SU-DHL-6 (cell line): Measurements from ENCODE around the gene GLYATL1.

Experiments
- H2AFZ ChIP-seq: fragments of 200-600 bp; sonication (generic); 2 replicates; pipeline ENCODE4 v1.6.1; 2014; ENCODE audit warnings: low read depth, mild to moderate bottlenecking, moderate library complexity, mixed read lengths, antibody characterized with exemption, low read length; ENCODE audit not compliant: severe bottlenecking
- H3F3A ChIP-seq: fragments of 200-600 bp; shearing (Covaris generic); 2 replicates; pipeline ENCODE4 v1.6.0; 2016; ENCODE audit warnings: antibody characterized with exemption, mild to moderate bottlenecking; ENCODE audit not compliant: insufficient read depth
- H3K27ac ChIP-seq: fragments of 200-600 bp; sonication (generic); 2 replicates; pipeline ENCODE4 v1.5.1; 2016; ENCODE audit warnings: low read depth, mild to moderate bottlenecking, low read length, moderate library complexity, mixed read lengths
- H3K27me3 ChIP-seq: fragments of 200-600 bp; sonication (generic), shearing (Covaris generic); 2 replicates; pipeline ENCODE4 v1.6.0; 2014; ENCODE audit warnings: mild to moderate bottlenecking, low read length
- H3K36me3 ChIP-seq: fragments of 200-600 bp; sonication (generic); 2 replicates; pipeline ENCODE4 v1.6.1; 2014; ENCODE audit warnings: mild to moderate bottlenecking, low read length, mixed read lengths
- H3K4me2 ChIP-seq: fragments of 300-600, 200-600 bp; shearing (Covaris generic), sonication (generic); 2 replicates; pipeline ENCODE4 v1.6.0; 2014; ENCODE audit warnings: low read length, low read depth, mild to moderate bottlenecking; ENCODE audit not compliant: poor library complexity, severe bottlenecking
- H3K4me3 ChIP-seq: fragments of 200-600 bp; sonication (generic); 2 replicates; pipeline ENCODE4 v1.5.1; 2014; ENCODE audit warnings: antibody characterized with exemption, low read length, mild to moderate bottlenecking, mixed read lengths; ENCODE audit not compliant: insufficient read depth, poor library complexity, severe bottlenecking
- H3K79me2 ChIP-seq: fragments of 200-600 bp; sonication (generic); 2 replicates; pipeline ENCODE4 v1.6.1; 2014; ENCODE audit warnings: mild to moderate bottlenecking, low read length, moderate library complexity; ENCODE audit not compliant: insufficient read depth
- H3K9ac ChIP-seq: fragments of 200-600 bp; sonication (generic); 2 replicates; pipeline ENCODE4 v1.7.0; 2014; ENCODE audit warnings: mild to moderate bottlenecking, low read length
- H3K9me2 ChIP-seq: fragments of 200-600 bp; sonication (generic); replicated peaks from 2 replicates; pipeline ENCODE4 v1.6.1; 2014; ENCODE audit warnings: low read length; ENCODE audit not compliant: insufficient read depth
- H3K9me3 ChIP-seq: fragments of 200-600 bp; sonication (generic); 2 replicates; pipeline ENCODE4 v1.6.1; 2014; ENCODE audit warnings: low read length, mixed read lengths; ENCODE audit not compliant: insufficient read depth
- H4K20me1 ChIP-seq: fragments of 200-600 bp; sonication (generic); 2 replicates; pipeline ENCODE4 v1.6.1; 2014; ENCODE audit warnings: low read depth, mild to moderate bottlenecking, antibody characterized with exemption, low read length, moderate library complexity, mixed read lengths
- EZH2phosphoT487 ChIP-seq: fragments of 200-600 bp; sonication (generic), shearing (Covaris generic); conservative IDR thresholded peaks from 2 replicates; pipeline ENCODE4 v1.6.1; 2018; ENCODE audit warnings: mild to moderate bottlenecking, antibody characterized with exemption, low read length, moderate library complexity, mixed read lengths
- TF ChIP-seq, protein P1 (sequence below): fragments of 200-600 bp; sonication (generic); IDR thresholded peaks from one replicate; pipeline ENCODE4 v1.5.1; 2017; ENCODE audit warnings: antibody characterized with exemption, mild to moderate bottlenecking, low read length, moderate library complexity; ENCODE audit not compliant: insufficient read depth, poor library complexity, severe bottlenecking

The GLYATL1 gene

DNA sequence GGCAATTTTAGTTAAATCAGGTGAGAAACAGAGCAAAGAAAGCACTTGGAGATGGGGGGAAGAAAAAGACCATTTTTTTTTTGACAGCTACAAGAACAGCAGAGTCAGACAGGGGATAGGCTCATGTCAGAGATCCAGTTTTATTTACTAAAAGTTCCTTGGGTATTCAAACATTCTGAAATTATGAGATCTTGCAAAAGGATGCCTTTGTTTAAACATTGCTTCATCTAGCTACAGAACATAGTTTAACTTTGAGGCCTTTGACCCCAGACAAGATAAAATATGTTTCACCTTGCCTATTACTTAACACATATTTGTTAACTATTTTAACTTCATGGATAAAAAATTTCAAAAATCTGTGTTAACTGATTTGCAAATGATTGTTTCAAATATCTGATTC is 6.4 kb downstream of the GLYATL1 start:
- Histone ChIP-seq H3K9me2 (no peaks in the 10 kb centered on the region), H3K9me3 (no peaks in the 10 kb centered on the region), H4K20me1 (no peaks in the 10 kb centered on the region), H2AFZ (no peak overlapping the region), H3K36me3 (no peaks in the 10 kb centered on the region), H3F3A (no peaks in the 10 kb centered on the region), H3K4me2 (no peak overlapping the region), H3K9ac (no peak overlapping the region), H3K4me3 (no peak overlapping the region), H3K27me3 (no peaks in the 10 kb centered on the region), H3K79me2 (no peaks in the 10 kb centered on the region), H3K27ac (no peak overlapping the region)
- TF ChIP-seq, protein P1, sequence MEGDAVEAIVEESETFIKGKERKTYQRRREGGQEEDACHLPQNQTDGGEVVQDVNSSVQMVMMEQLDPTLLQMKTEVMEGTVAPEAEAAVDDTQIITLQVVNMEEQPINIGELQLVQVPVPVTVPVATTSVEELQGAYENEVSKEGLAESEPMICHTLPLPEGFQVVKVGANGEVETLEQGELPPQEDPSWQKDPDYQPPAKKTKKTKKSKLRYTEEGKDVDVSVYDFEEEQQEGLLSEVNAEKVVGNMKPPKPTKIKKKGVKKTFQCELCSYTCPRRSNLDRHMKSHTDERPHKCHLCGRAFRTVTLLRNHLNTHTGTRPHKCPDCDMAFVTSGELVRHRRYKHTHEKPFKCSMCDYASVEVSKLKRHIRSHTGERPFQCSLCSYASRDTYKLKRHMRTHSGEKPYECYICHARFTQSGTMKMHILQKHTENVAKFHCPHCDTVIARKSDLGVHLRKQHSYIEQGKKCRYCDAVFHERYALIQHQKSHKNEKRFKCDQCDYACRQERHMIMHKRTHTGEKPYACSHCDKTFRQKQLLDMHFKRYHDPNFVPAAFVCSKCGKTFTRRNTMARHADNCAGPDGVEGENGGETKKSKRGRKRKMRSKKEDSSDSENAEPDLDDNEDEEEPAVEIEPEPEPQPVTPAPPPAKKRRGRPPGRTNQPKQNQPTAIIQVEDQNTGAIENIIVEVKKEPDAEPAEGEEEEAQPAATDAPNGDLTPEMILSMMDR = no peak
- TF ChIP-seq EZH2phosphoT487 = no peak

DNA sequence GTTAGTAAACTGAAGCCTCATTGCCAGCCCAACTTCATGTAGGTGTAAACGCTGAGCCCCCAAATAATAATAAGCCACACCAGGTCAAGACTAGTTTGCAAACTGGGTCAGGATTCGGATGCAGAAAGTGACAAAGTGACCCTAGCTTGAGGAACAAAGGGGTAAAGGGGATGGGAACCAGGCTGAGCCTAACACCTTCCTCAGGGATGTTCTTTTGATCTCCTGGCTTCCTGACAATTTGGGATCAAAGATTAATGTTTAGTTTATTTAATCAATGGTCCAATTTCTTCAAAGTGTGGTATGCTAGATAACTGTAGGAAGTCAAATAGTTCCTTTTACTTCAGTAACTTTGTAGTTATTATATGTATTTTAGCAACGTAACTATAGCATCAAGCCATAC is 9.9 kb downstream of the GLYATL1 start:
- no peak for TF ChIP-seq EZH2phosphoT487
- Histone ChIP-seq H2AFZ (no peak overlapping the region), H3K27me3 (no peaks in the 10 kb centered on the region), H3K79me2 (no peaks in the 10 kb centered on the region), H3K9me3 (no peaks in the 10 kb centered on the region), H3K9me2 (no peaks in the 10 kb centered on the region), H3K4me2 (no peak overlapping the region), H3K4me3 (no peak overlapping the region), H3K36me3 (no peaks in the 10 kb centered on the region), H4K20me1 (no peaks in the 10 kb centered on the region), H3K9ac (no peak overlapping the region), H3K27ac (no peak overlapping the region), H3F3A (no peaks in the 10 kb centered on the region)

DNA sequence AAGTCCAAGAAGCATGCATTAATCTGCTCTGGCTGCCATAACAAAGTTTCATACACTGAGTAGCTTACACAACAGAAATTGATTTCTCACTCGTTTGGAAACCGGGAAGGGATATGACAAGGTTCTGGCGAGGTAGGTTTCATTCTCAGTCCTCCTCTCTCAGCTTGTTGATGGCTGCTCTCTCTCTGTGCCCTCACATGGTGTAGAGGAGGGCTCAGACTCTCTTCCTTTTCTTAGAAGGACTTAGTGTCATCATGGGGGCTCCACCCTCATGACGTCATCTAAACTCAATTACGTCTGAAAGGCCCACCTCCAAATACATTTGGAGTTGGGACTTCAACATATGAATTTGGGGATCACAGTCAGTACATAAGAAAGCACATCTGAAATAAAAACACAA is 18.6 kb downstream of the GLYATL1 start:
- H3K9ac ChIP-seq = no peak overlapping the region
- H3K27me3 ChIP-seq = no peaks in the 10 kb centered on the region
- H2AFZ ChIP-seq = no peak overlapping the region

DNA sequence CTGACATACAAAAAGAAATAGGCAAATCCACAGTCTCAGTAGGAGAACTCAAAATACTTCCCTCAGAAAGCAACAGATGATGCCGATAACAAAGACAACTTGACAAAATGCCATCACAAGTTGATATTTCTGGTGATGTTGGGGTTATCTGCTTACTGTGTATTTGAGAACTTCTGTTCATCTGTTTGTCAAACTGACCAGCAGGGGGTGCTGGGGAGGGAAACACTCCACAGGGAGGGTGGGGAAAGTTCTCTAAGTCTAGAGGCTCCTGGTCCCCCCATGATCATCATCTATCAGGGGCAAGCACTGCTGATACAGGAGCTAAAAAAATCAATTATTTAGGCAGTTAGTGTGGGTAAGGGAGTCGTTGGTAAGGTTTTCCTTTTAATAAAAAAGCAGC is 19.2 kb downstream of the GLYATL1 start:
- no peak overlapping the region for H3K4me2 ChIP-seq
- no peaks in the 10 kb centered on the region for H3K27me3 ChIP-seq
- H3K9me3 ChIP-seq = no peaks in the 10 kb centered on the region
- TF ChIP-seq EZH2phosphoT487 = no peak
- TF ChIP-seq, protein P1 = no peak
- H2AFZ ChIP-seq = no peak overlapping the region
- no peak overlapping the region for H3K9ac ChIP-seq
- no peaks in the 10 kb centered on the region for H3F3A ChIP-seq
- no peaks in the 10 kb centered on the region for H3K9me2 ChIP-seq
- no peaks in the 10 kb centered on the region for H4K20me1 ChIP-seq
- no peaks in the 10 kb centered on the region for H3K79me2 ChIP-seq
- H3K36me3 ChIP-seq = no peaks in the 10 kb centered on the region
- no peak overlapping the region for H3K27ac ChIP-seq
- H3K4me3 ChIP-seq = no peak overlapping the region

More for the DNA sequence above, 18.6 kb downstream of the GLYATL1 start:
- H4K20me1 ChIP-seq = no peaks in the 10 kb centered on the region
- H3K9me3 ChIP-seq = no peaks in the 10 kb centered on the region
- TF ChIP-seq, protein P1 = no peak
- TF ChIP-seq EZH2phosphoT487 = no peak
- no peaks in the 10 kb centered on the region for H3K9me2 ChIP-seq
- no peaks in the 10 kb centered on the region for H3F3A ChIP-seq
- H3K4me3 ChIP-seq = no peak overlapping the region
- no peaks in the 10 kb centered on the region for H3K79me2 ChIP-seq
- H3K27ac ChIP-seq = no peak overlapping the region
- no peaks in the 10 kb centered on the region for H3K36me3 ChIP-seq
- no peak overlapping the region for H3K4me2 ChIP-seq
